ENCODE data around the gene INAVA.
"Not testable (repeated sequence)": the region's sequence is repeated elsewhere in the genome, so short reads cannot be mapped to it uniquely, and the experiment has no call there.

Gene INAVA

DNA sequence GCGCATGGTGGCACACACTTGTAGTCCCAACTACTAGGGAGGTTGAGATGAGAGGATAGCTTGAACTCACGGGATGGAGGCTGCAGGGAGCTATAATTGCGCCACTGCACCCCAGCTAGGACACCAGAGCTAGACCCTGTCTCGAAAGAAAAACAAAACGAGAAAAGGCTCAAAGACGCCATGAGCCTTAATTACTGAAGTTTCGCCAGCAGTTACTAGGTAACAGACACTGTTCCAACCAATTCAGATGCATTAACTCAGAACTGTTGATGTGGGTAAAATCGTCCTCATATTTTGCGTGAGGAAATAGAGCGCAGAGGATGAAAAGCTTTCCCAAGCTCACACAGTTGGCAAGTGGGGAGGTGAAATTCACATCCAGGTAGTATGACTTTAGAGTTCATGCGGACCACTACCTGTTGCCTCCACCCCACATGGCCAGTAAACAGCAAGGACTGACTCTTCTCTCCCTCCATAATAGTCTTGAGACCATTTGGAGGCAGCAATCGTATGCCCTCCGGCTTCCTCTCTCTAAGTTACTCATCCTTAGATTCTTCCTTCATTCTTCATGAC, 40.1 kb downstream of the INAVA start:
- TF ChIP-seq, protein P1, sequence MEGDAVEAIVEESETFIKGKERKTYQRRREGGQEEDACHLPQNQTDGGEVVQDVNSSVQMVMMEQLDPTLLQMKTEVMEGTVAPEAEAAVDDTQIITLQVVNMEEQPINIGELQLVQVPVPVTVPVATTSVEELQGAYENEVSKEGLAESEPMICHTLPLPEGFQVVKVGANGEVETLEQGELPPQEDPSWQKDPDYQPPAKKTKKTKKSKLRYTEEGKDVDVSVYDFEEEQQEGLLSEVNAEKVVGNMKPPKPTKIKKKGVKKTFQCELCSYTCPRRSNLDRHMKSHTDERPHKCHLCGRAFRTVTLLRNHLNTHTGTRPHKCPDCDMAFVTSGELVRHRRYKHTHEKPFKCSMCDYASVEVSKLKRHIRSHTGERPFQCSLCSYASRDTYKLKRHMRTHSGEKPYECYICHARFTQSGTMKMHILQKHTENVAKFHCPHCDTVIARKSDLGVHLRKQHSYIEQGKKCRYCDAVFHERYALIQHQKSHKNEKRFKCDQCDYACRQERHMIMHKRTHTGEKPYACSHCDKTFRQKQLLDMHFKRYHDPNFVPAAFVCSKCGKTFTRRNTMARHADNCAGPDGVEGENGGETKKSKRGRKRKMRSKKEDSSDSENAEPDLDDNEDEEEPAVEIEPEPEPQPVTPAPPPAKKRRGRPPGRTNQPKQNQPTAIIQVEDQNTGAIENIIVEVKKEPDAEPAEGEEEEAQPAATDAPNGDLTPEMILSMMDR (IDR thresholded peaks at IDR 0.05; ENCODE audit: borderline replicate concordance, control extremely low read depth, extremely low read depth, insufficient read depth, missing control alignments): no peak
- in situ Hi-C loops (cut with MboI; ENCODE audit: low sequenced_read_pairs, unreplicated experiment): no loop called here
- DNase-seq (ENCODE audit: low spot score): no peak

DNA sequence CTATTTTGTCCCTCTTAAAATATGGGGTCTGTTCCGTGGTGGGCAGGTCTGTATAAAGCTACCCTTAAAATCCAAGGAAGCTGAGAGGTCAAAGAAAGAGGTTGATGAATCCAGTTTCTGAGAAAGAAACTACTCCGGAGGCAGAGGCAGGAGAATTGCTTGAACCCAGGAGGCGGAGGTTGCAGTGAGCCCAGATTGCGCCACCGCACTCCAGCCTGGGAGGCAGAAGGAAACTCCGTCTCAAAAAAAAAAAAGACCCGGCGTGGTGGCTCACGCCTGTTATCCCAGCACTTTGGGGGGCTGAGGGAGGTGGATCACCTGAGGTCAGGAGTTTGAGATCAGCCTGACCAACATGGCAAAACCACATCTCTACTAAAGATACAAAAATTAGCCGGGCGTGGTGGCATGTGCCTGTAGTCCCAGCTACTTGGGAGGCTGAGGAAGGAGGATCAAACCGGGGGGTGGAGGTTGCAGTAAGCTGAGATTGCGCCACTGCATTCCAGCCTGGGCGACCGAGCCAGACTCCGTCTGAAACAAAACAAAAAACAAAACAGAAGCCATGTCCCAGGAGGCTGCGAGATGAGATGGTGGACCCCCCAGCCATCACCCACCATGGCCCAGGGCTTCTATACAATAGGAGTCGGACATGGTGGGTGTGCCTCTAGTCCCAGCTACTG, 40.7 kb downstream of the INAVA start:
- in situ Hi-C loops (cut with MboI; ENCODE audit: low sequenced_read_pairs, unreplicated experiment); DNase-seq (ENCODE audit: low spot score): not testable (repeated sequence)

DNA sequence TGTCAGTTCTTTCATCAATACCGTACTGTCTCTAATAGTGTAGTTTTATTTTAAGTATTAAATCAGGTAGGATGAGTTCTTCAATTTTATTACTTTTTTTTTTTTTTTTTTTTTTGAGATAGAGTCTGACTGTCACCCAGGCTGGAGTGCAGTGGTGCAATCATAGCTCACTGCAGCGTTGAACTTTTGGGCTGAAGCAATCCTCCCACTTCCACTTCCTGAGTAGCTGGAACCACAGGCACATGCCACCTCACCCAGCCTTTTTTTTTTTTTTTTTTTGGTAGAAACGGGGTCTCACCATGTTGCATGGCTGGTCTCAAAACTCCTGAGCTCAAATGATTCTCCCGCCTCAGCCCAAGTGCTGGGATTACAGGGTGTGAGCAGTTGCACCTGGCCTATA, 44.3 kb downstream of the INAVA start:
- TF ChIP-seq, protein P1 (IDR thresholded peaks at IDR 0.05; ENCODE audit: borderline replicate concordance, control extremely low read depth, extremely low read depth, insufficient read depth, missing control alignments): no peak
- DNase-seq (ENCODE audit: low spot score): no peak
- in situ Hi-C loops (cut with MboI; ENCODE audit: low sequenced_read_pairs, unreplicated experiment): no loop called here

DNA sequence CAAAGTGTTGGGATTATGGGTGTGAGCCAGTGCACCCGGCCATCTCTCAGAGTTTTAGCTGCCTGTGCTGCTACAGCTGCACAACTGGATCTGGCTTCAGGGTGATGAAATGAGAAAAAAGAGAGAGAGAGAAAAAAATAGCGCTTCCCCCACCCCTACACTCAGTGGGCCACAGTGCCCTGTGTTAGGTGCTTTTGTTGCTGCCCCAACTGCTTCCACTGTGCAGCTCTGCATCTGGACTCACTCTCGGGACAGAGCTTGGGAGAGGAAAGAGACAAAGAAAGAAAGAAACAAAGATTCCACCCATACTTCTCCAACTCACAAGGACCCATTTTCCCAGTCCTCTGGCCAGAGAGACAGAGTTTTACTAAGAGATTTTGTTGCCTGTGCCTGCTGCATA, 50.4 kb downstream of the INAVA start:
- in situ Hi-C loops (cut with MboI; ENCODE audit: low sequenced_read_pairs, unreplicated experiment): no loop called here
- no peak for DNase-seq (ENCODE audit: low spot score)
- TF ChIP-seq, protein P1 (IDR thresholded peaks at IDR 0.05; ENCODE audit: borderline replicate concordance, control extremely low read depth, extremely low read depth, insufficient read depth, missing control alignments): no peak

DNA sequence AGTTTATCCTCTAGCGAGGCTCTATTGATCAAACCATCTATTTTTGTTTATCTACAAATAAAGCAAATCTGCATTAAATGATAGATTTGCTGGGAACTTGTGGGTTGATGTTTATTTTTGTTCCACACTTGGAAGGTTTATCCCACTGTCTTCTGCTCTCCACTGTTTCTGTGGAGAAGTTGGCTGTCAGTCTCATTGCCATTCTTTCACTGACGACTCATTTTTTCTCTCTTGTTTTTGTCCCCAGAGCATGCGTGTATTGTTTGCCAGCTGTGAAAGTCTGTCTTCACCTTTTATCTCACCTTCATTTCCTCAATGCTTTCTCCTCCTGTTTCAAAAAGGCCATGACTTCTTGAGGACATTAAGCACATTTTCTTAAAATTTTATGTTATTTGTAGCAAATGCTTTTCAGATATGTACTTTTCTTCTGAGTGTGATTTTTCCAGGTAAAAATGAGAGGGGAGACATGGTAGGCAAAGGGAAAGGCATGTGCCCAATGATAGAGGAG, 52.4 kb downstream of the INAVA start:
- no peak for DNase-seq (ENCODE audit: low spot score)
- TF ChIP-seq, protein P1 (IDR thresholded peaks at IDR 0.05; ENCODE audit: borderline replicate concordance, control extremely low read depth, extremely low read depth, insufficient read depth, missing control alignments): no peak
- in situ Hi-C loops (cut with MboI; ENCODE audit: low sequenced_read_pairs, unreplicated experiment): no loop called here

DNA sequence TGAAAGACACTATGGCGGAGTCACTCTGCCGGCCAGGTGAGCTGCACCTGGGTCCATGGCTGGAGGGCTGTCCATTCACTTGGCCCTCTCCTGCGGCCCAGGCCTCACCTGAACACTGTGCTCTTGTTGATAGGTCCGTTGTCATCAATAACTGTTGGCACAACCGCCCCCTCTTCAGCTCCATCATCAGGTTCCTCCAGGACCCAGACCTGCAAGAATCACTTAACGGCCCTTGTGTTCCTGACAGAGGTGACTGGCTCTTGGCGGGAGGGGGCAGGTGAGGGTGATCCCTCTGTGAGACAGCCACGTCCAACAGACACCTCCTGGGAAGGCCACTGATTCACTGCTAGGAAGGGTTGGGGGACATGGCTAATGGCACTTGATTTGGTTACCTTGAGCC, 54.9 kb downstream of the INAVA start:
- in situ Hi-C loops (cut with MboI; ENCODE audit: low sequenced_read_pairs, unreplicated experiment): no loop called here
- TF ChIP-seq, protein P1 (IDR thresholded peaks at IDR 0.05; ENCODE audit: borderline replicate concordance, control extremely low read depth, extremely low read depth, insufficient read depth, missing control alignments): no peak
- DNase-seq (ENCODE audit: low spot score): no peak

DNA sequence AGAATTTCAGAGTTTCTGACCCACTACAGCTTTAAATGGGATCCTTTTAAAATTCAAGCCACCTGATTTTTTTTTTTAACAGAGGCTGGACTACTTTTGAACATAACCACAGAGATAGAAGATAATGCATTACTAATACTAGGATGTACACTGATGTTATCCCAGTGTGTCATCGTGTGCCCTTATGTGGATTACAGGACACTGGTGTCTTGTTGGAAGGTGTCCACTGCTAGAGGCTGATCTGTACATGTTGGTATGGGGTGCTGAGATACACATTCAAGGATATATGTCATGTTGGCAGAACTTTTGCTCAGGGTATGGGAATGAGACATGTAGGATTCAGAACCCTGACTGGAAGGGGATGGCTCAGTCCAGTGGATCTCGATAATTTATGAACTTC, 56.3 kb downstream of the INAVA start:
- no peak for DNase-seq (ENCODE audit: low spot score)
- TF ChIP-seq, protein P1 (IDR thresholded peaks at IDR 0.05; ENCODE audit: borderline replicate concordance, control extremely low read depth, extremely low read depth, insufficient read depth, missing control alignments): no peak
- in situ Hi-C loops (cut with MboI; ENCODE audit: low sequenced_read_pairs, unreplicated experiment): no loop called here
